H1 (cell line): ENCODE measurements around the gene CDH6. TPM values are rescaled to one million over a fixed set of nuclear protein-coding genes. Genes with fewer than 3 reads are reported as not detected.

Experiments used
- CTCF ChIA-PET: fragments of 300-600 bp; sonication (Branson Sonifier 250); formaldehyde crosslinking; loops from one replicate; lab custom pipeline; 2021; ENCODE audit not compliant: partially characterized antibody; lab: Charles Lee
- POLR2A ChIA-PET: fragments of 300-600 bp; sonication (Branson Sonifier 250); formaldehyde crosslinking; loops from one replicate; lab custom pipeline; 2021; ENCODE audit warnings: inconsistent platforms; ENCODE audit not compliant: partially characterized antibody; lab: Charles Lee
- DNase-seq, 2 experiments: peaks; one replicate each; pipeline versions ENCODE4 v3.0.0 to v3.0.0-alpha.2; 2010 to 2022; ENCODE audit warnings: low spot score in 2 of 2, low read depth in 1 of 2, mixed read lengths in 1 of 2
- FAIRE-seq: peaks from 2 replicates; lab custom pipeline; 2011; peaks lifted over from hg19 to GRCh38; lab: Jason Lieb, UNC
- H2AFZ ChIP-seq: 2 replicates; pipeline ENCODE4 v1.8.1; 2012; ENCODE audit warnings: low read length, inconsistent platforms
- H2AK5ac ChIP-seq: 2 replicates; pipeline ENCODE4 v1.6.1; 2013; ENCODE audit warnings: low read depth, low read length
- H2BK120ac ChIP-seq: replicated peaks from 2 replicates; pipeline ENCODE3; 2013; ENCODE audit warnings: low read depth, low read length, inconsistent platforms
- H2BK12ac ChIP-seq: 2 replicates; pipeline ENCODE4 v1.6.1; 2013; ENCODE audit warnings: low read depth, low read length
- H2BK15ac ChIP-seq: 2 replicates; pipeline ENCODE4 v1.6.1; 2013; ENCODE audit warnings: low read length
- H2BK20ac ChIP-seq: 2 replicates; pipeline ENCODE4 v1.6.1; 2013; ENCODE audit warnings: low read length
- H2BK5ac ChIP-seq: 2 replicates; pipeline ENCODE4 v1.6.1; 2013; ENCODE audit warnings: low read depth, low read length
- H3K14ac ChIP-seq: 2 replicates; pipeline ENCODE4 v1.6.1; 2013; ENCODE audit warnings: inconsistent platforms; ENCODE audit not compliant: insufficient read length
- H3K18ac ChIP-seq: 2 replicates; pipeline ENCODE4 v1.6.1; 2013; ENCODE audit warnings: low read length; ENCODE audit errors: extremely low read depth
- H3K23ac ChIP-seq: 2 replicates; pipeline ENCODE4 v1.6.1; 2013; ENCODE audit warnings: inconsistent platforms; ENCODE audit not compliant: insufficient read length
- H3K23me2 ChIP-seq: 2 replicates; pipeline ENCODE4 v1.6.1; 2013; ENCODE audit warnings: low read depth, low read length
- H3K27ac ChIP-seq: 2 replicates; pipeline ENCODE4 v1.6.1; 2011; ENCODE audit warnings: low read depth, low read length, inconsistent platforms
- H3K27me3 ChIP-seq, 4 experiments: replicated peaks in 1 of 4; 1 replicate in 1 of 4; 2 replicates in 3 of 4; pipeline versions ENCODE4 v1.6.1 to v1.8.1; 2011 to 2013; ENCODE audit warnings: low read length in 3 of 4, mild to moderate bottlenecking in 3 of 4, inconsistent platforms in 2 of 4, mixed read lengths in 2 of 4, moderate library complexity in 1 of 4; ENCODE audit not compliant: control insufficient read depth in 3 of 4, insufficient read depth in 3 of 4; ENCODE audit errors: extremely low read depth in 1 of 4
- H3K36me3 ChIP-seq, 4 experiments: 2 replicates each; pipeline versions ENCODE4 v1.6.1 to v1.8.1; 2011 to 2013; ENCODE audit warnings: mild to moderate bottlenecking in 4 of 4, low read length in 3 of 4, moderate library complexity in 2 of 4, control low read depth in 1 of 4, inconsistent platforms in 1 of 4; ENCODE audit not compliant: insufficient read depth in 4 of 4, control insufficient read depth in 2 of 4
- H3K4ac ChIP-seq: replicated peaks from 2 replicates; pipeline ENCODE3; 2013; ENCODE audit warnings: low read length, low read depth, mixed read lengths, inconsistent platforms; ENCODE audit not compliant: insufficient read length
- H3K4me1 ChIP-seq, 4 experiments: replicated peaks in 1 of 4; 1 replicate in 1 of 4; 2 replicates in 3 of 4; pipeline versions ENCODE4 v1.6.1 to v1.8.1; 2011 to 2013; ENCODE audit warnings: low read length in 3 of 4, inconsistent platforms in 2 of 4, mixed read lengths in 1 of 4; ENCODE audit not compliant: insufficient read depth in 4 of 4, control insufficient read depth in 3 of 4
- H3K4me2 ChIP-seq, 2 experiments: 2 replicates each; pipeline versions ENCODE4 v1.6.1 to v1.8.1; 2011 to 2013; ENCODE audit warnings: low read depth in 2 of 2, low read length in 2 of 2, control low read depth in 1 of 2, inconsistent platforms in 1 of 2, mild to moderate bottlenecking in 1 of 2; ENCODE audit not compliant: insufficient read depth in 1 of 2
- H3K4me3 ChIP-seq, 4 experiments: fragments of 200-600, 300-600 bp in 1 of 4; sonication (generic), shearing (Covaris generic), sonication (Bioruptor Twin) in 1 of 4; 2 replicates each; pipeline versions ENCODE4 v1.5.1 to v1.8.1; 2011 to 2016; ENCODE audit warnings: low read length in 4 of 4, low read depth in 3 of 4, control low read depth in 2 of 4, inconsistent platforms in 2 of 4, mild to moderate bottlenecking in 2 of 4, mixed read lengths in 1 of 4, moderate library complexity in 1 of 4; ENCODE audit not compliant: insufficient read depth in 2 of 4; ENCODE audit errors: extremely low read depth in 1 of 4
- H3K56ac ChIP-seq: replicated peaks from 2 replicates; pipeline ENCODE3; 2013; ENCODE audit warnings: low read depth, mild to moderate bottlenecking, mixed read lengths, low read length, inconsistent platforms; ENCODE audit not compliant: insufficient read length
- H3K79me1 ChIP-seq: 2 replicates; pipeline ENCODE4 v1.6.1; 2013; ENCODE audit warnings: low read depth, low read length, control low read depth
- H3K79me2 ChIP-seq, 2 experiments: 2 replicates each; pipeline versions ENCODE4 v1.6.1 to v1.8.1; 2012 to 2013; ENCODE audit warnings: low read length in 2 of 2, mild to moderate bottlenecking in 2 of 2, inconsistent platforms in 1 of 2; ENCODE audit not compliant: insufficient read depth in 2 of 2, control insufficient read depth in 1 of 2
- H3K9ac ChIP-seq, 4 experiments: replicated peaks in 1 of 4; 1 replicate in 1 of 4; 2 replicates in 3 of 4; pipeline versions ENCODE4 v1.6.1 to v1.8.1; 2011 to 2013; ENCODE audit warnings: low read depth in 3 of 4, low read length in 3 of 4, control low read depth in 2 of 4, mild to moderate bottlenecking in 2 of 4, moderate library complexity in 2 of 4, inconsistent platforms in 1 of 4; ENCODE audit errors: extremely low read depth in 1 of 4
- H3K9me3 ChIP-seq, 2 experiments: 2 replicates each; pipeline versions ENCODE4 v1.6.1 to v1.8.1; 2012 to 2013; ENCODE audit warnings: mild to moderate bottlenecking in 2 of 2, moderate library complexity in 2 of 2, control low read depth in 1 of 2, inconsistent platforms in 1 of 2, low read depth in 1 of 2, low read length in 1 of 2, mixed read lengths in 1 of 2; ENCODE audit not compliant: insufficient read depth in 2 of 2
- H4K20me1 ChIP-seq, 2 experiments: replicated peaks in 1 of 2; 2 replicates each; pipeline versions ENCODE3 to v1.8.1; 2011 to 2013; ENCODE audit warnings: inconsistent platforms in 2 of 2, low read length in 2 of 2, mild to moderate bottlenecking in 1 of 2; ENCODE audit not compliant: insufficient read depth in 2 of 2, control insufficient read depth in 1 of 2
- H4K5ac ChIP-seq: 2 replicates; pipeline ENCODE4 v1.6.1; 2013; ENCODE audit warnings: low read length, low read depth, mixed read lengths, inconsistent platforms; ENCODE audit not compliant: insufficient read length
- H4K8ac ChIP-seq: 2 replicates; pipeline ENCODE4 v1.8.0; 2013; ENCODE audit warnings: mild to moderate bottlenecking, moderate library complexity, low read length, inconsistent platforms; ENCODE audit not compliant: insufficient read depth; ENCODE audit errors: extremely low read depth
- H4K91ac ChIP-seq: replicated peaks from 2 replicates; pipeline ENCODE3; 2013; ENCODE audit warnings: low read length, mixed read lengths, inconsistent platforms; ENCODE audit not compliant: insufficient read length
- BACH1 ChIP-seq: IDR thresholded peaks from 2 replicates; pipeline ENCODE4 v1.6.1; 2012; ENCODE audit warnings: low read length, improper control_type of control experiment
- BCL11A ChIP-seq, 2 experiments: IDR thresholded peaks; one replicate each; pipeline ENCODE4 v1.6.1; 2011; ENCODE audit warnings: low read depth in 2 of 2, low read length in 2 of 2, mild to moderate bottlenecking in 2 of 2
- CEBPB ChIP-seq: IDR thresholded peaks from 2 replicates; pipeline ENCODE4 v1.6.1; 2012; ENCODE audit warnings: low read depth, low read length
- CHD2 ChIP-seq: IDR thresholded peaks from 2 replicates; pipeline ENCODE4 v1.6.1; 2012; ENCODE audit warnings: low read length, improper control_type of control experiment
- CTBP2 ChIP-seq: IDR thresholded peaks from 2 replicates; pipeline ENCODE4 v1.7.0; 2011; ENCODE audit warnings: borderline replicate concordance, mild to moderate bottlenecking, moderate library complexity, mixed read lengths, low read length; ENCODE audit not compliant: insufficient read depth, insufficient read length
- EP300 ChIP-seq, 2 experiments: IDR thresholded peaks; 1 replicate in 1 of 2; 2 replicates in 1 of 2; pipeline ENCODE4 v1.6.1; 2011 to 2012; ENCODE audit warnings: low read depth in 2 of 2, low read length in 2 of 2, mild to moderate bottlenecking in 2 of 2, borderline replicate concordance in 1 of 2, inconsistent platforms in 1 of 2, moderate library complexity in 1 of 2
- KDM5A ChIP-seq: fragments of 200-600 bp; IDR thresholded peaks from 2 replicates; pipeline ENCODE4 v1.7.1; 2012; ENCODE audit warnings: mild to moderate bottlenecking, low read length, inconsistent platforms, mixed read lengths
- POU5F1 ChIP-seq: IDR thresholded peaks from 2 replicates; pipeline ENCODE4 v1.6.1; 2011; ENCODE audit warnings: low read depth, mild to moderate bottlenecking, low read length, moderate library complexity
- RFX5 ChIP-seq: IDR thresholded peaks from 2 replicates; pipeline ENCODE4 v1.6.1; 2011; ENCODE audit warnings: low read depth, low read length, improper control_type of control experiment, borderline replicate concordance
- SAP30 ChIP-seq: fragments of 300-600 bp; sonication (generic); IDR thresholded peaks from 2 replicates; pipeline ENCODE4 v1.7.1; 2012; ENCODE audit warnings: low read length, moderate library complexity, mild to moderate bottlenecking, inconsistent platforms; ENCODE audit not compliant: insufficient read depth, insufficient replicate concordance
- SIX5 ChIP-seq: IDR thresholded peaks from 2 replicates; pipeline ENCODE4 v1.6.1; 2011; ENCODE audit warnings: mild to moderate bottlenecking, low read depth, low read length
- TAF1 ChIP-seq: IDR thresholded peaks from 2 replicates; pipeline ENCODE4 v1.6.1; 2011; ENCODE audit warnings: mild to moderate bottlenecking, low read depth, low read length
- WGBS, 2 experiments: shearing (Covaris generic) in 1 of 2; methylation state at CpG; one replicate each; pipeline versions ENCODE4 v1.1.6 to v1.1.7; 2013 to 2015; ENCODE audit warnings: low lambda C conversion rate in 2 of 2, mixed read lengths in 2 of 2, inconsistent platforms in 1 of 2, low coverage in 1 of 2, missing lambda C conversion rate in 1 of 2; ENCODE audit not compliant: insufficient replicate concordance in 2 of 2, insufficient coverage in 1 of 2, insufficient read length in 1 of 2; ENCODE audit errors: extremely low coverage in 1 of 2, missing lambda C conversion rate in 1 of 2; 5-methylcytosine and 5-hydroxymethylcytosine counted together
- polyA plus RNA-seq, 7 experiments: library from polyadenylated mRNA; depleted of rRNA in 3 of 7; stranded (reverse) in 5 of 7; unstranded in 2 of 7; fragments of >200 nt in 5 of 7; fragments of 200-250 nt in 2 of 7; gene quantifications; 1 replicate in 5 of 7; 2 replicates in 1 of 7; 4 replicates in 1 of 7; pipeline versions ENCODE4 v1.2.1 to v1.2.3, GENCODE V29; 2011 to 2013; ENCODE audit warnings: missing spikeins in 2 of 7, mixed read lengths in 2 of 7
- total RNA-seq: library from RNA; stranded (reverse); fragmentation: NEBNext Ultra II Directional; extraction: Animal tissue kit (Norgen Biotek cat#: 25700); gene quantifications from 2 replicates; pipeline ENCODE4 v1.2.1, GENCODE V29; 2021
- TF ChIP-seq, protein P1 (sequence below): IDR thresholded peaks from 2 replicates; pipeline ENCODE4 v1.6.1; 2012; ENCODE audit warnings: inconsistent platforms

Gene CDH6
- total and polyA plus RNA-seq, 2 of the 8 experiments (the other 6 are each of a cell fraction or from before 2014, with no cell fraction given): 1.4 to 1.9 TPM

GRCh38 chr5:31346896-31347551 is 153.5 kb downstream of the CDH6 start:
- TF ChIP-seq CEBPB: no peak
- no peak for TF ChIP-seq TAF1
- no peak for TF ChIP-seq EP300 (IDR thresholded peaks at IDR 0.05; ENCODE audit: borderline replicate concordance in 1 of 2, low read depth in 2 of 2, low read length in 2 of 2)
- TF ChIP-seq SAP30: no peak
- TF ChIP-seq CTBP2: no peak
- TF ChIP-seq, protein P1, sequence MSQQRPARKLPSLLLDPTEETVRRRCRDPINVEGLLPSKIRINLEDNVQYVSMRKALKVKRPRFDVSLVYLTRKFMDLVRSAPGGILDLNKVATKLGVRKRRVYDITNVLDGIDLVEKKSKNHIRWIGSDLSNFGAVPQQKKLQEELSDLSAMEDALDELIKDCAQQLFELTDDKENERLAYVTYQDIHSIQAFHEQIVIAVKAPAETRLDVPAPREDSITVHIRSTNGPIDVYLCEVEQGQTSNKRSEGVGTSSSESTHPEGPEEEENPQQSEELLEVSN: no peak
- TF ChIP-seq SIX5: no peak
- TF ChIP-seq BCL11A (IDR thresholded peaks at IDR 0.05; ENCODE audit: low read depth in 2 of 2, low read length in 2 of 2): no peak
- no peak for TF ChIP-seq POU5F1
- TF ChIP-seq RFX5: no peak
- TF ChIP-seq CHD2: no peak
- TF ChIP-seq BACH1: no peak
- TF ChIP-seq KDM5A: no peak
- TF ChIP-seq, all 59 proteins: peak for 0
- Histone ChIP-seq H2AK5ac (no peak overlapping the region), H3K36me3 (no peaks in the 10 kb centered on the region), H2BK5ac (no peak overlapping the region), H3K23ac (no peak overlapping the region), H3K14ac (no peak overlapping the region), H2BK15ac (no peak overlapping the region), H3K4me3 (no peak overlapping the region), H2AFZ (no peak overlapping the region), H3K27ac (no peak overlapping the region), H2BK12ac (no peak overlapping the region), H3K9me3 (0 out of 4 replicates have a peak, but pooled peaks cover 0 to 7% of the 10 kb centered on the region in 2 experiments), H2BK20ac (no peak overlapping the region), H3K56ac (no peak overlapping the region), H3K4ac (no peak overlapping the region), H3K23me2 (no peaks in the 10 kb centered on the region), H3K79me2 (no peaks in the 10 kb centered on the region), H4K20me1 (no peaks in the 10 kb centered on the region), H3K9ac (no peak overlapping the region), H3K27me3 (no peaks in the 10 kb centered on the region), H3K4me2 (no peak overlapping the region), H4K5ac (no peak overlapping the region), H3K79me1 (no peaks in the 10 kb centered on the region), H4K91ac (no peak overlapping the region), H4K8ac (no peak overlapping the region), H2BK120ac (no peak overlapping the region), H3K4me1 (no peaks in the 10 kb centered on the region), H3K18ac (no peak overlapping the region)
- CTCF ChIA-PET: interaction anchor here (1.6 kb wide), 1 partner anchor 10 kb away, joined by 4 read pairs; no protein-coding TSS in a partner anchor
- WGBS, 2 experiments: 84% methylated on average over 3 of the region's 3 CpGs; no CpG with 5 or more reads in 1 of the 2 experiments
- FAIRE-seq (no peak), DNase-seq (no peak)
- POLR2A ChIA-PET: no interaction called here
